HG02870 (cell line): ENCODE data around the gene XIST.
"Not testable (repeated sequence)": the region's sequence is repeated elsewhere in the genome, so short reads cannot be mapped to it uniquely, and the experiment has no call there.

Experiments
- ATAC-seq: cut with Tn5 transposase; IDR thresholded peaks from one replicate; pipeline ENCODE4 v1.9.1; 2021; ENCODE audit warnings: mild to moderate bottlenecking, moderate library complexity; ENCODE audit not compliant: unreplicated experiment

The XIST gene

GRCh38 chrX:73840120-73840924 is 12.2 kb downstream of the XIST start:
- ATAC-seq = no peak

GRCh38 chrX:73839152-73839551 is 13.4 kb downstream of the XIST start:
- no peak for ATAC-seq

- no peak for ATAC-seq
Observed at GRCh38 chrX:73838123-73838522, 14.4 kb downstream of the XIST start.

- ATAC-seq = no peak
Observed at GRCh38 chrX:73836956-73837477, 15.5 kb downstream of the XIST start.

GRCh38 chrX:73834219-73834618 is 18.3 kb downstream of the XIST start:
- ATAC-seq = no peak

- no peak for ATAC-seq
Observed at GRCh38 chrX:73832319-73832718, 20.2 kb downstream of the XIST start.

GRCh38 chrX:73831500-73831899 is 21.0 kb downstream of the XIST start:
- ATAC-seq = no peak

- no peak for ATAC-seq
Observed at GRCh38 chrX:73830489-73831414, 21.8 kb downstream of the XIST start.

GRCh38 chrX:73829890-73830466 is 22.5 kb downstream of the XIST start:
- no peak for ATAC-seq

GRCh38 chrX:73828080-73828720 is 24.3 kb downstream of the XIST start:
- no peak for ATAC-seq

GRCh38 chrX:73827406-73827805 is 25.1 kb downstream of the XIST start:
- ATAC-seq = no peak

GRCh38 chrX:73826996-73827395 is 25.5 kb downstream of the XIST start:
- no peak for ATAC-seq

- ATAC-seq = no peak
Observed at GRCh38 chrX:73825569-73825968, 26.9 kb downstream of the XIST start.

GRCh38 chrX:73823473-73824004 is 29.0 kb downstream of the XIST start:
- ATAC-seq = no peak

GRCh38 chrX:73822775-73823174 is 29.7 kb downstream of the XIST start:
- no peak for ATAC-seq

GRCh38 chrX:73821921-73822559 is 30.5 kb downstream of the XIST start:
- no peak for ATAC-seq

- ATAC-seq = not testable (repeated sequence)
Observed at GRCh38 chrX:73819864-73820558, 32.5 kb downstream of the XIST start.

GRCh38 chrX:73818200-73819116 is 34.1 kb downstream of the XIST start:
- no peak for ATAC-seq
